Loucy (cell line): ENCODE measurements around the gene STOX2.

Experiments used
- H2AFZ ChIP-seq: fragments of 200-600 bp; sonication (generic); 2 replicates; pipeline ENCODE4 v1.6.0; 2016; ENCODE audit warnings: antibody characterized with exemption, mild to moderate bottlenecking, low read length, moderate library complexity
- H3F3A ChIP-seq: fragments of 200-600 bp; 2 replicates; pipeline ENCODE4 v1.6.0; 2016; ENCODE audit warnings: antibody characterized with exemption, low read depth, mild to moderate bottlenecking
- H3K27me3 ChIP-seq: fragments of 200-600 bp; sonication (generic); 2 replicates; pipeline ENCODE4 v1.6.1; 2014; ENCODE audit warnings: low read length, mild to moderate bottlenecking; ENCODE audit not compliant: insufficient read depth, poor library complexity, severe bottlenecking
- H3K36me3 ChIP-seq: fragments of 200-600 bp; sonication (generic); 2 replicates; pipeline ENCODE4 v1.6.1; 2016; ENCODE audit warnings: low read length; ENCODE audit not compliant: insufficient read depth
- H3K4me1 ChIP-seq: fragments of 200-600 bp; sonication (generic); 2 replicates; pipeline ENCODE4 v1.5.1; 2014; ENCODE audit warnings: low read length, mild to moderate bottlenecking; ENCODE audit not compliant: insufficient read depth, poor library complexity, severe bottlenecking
- H3K4me2 ChIP-seq: fragments of 200-600 bp; sonication (generic); 2 replicates; pipeline ENCODE4 v1.6.0; 2014; ENCODE audit warnings: antibody characterized with exemption, low read length, low read depth, mild to moderate bottlenecking; ENCODE audit not compliant: poor library complexity, severe bottlenecking
- H3K4me3 ChIP-seq: fragments of 200-600 bp; sonication (generic); 2 replicates; pipeline ENCODE4 v1.5.1; 2014; ENCODE audit warnings: low read length, mild to moderate bottlenecking, mixed read lengths; ENCODE audit not compliant: poor library complexity, severe bottlenecking
- H3K79me2 ChIP-seq: fragments of 200-600 bp; sonication (generic); 2 replicates; pipeline ENCODE4 v1.6.1; 2014; ENCODE audit warnings: low read length; ENCODE audit not compliant: insufficient read depth
- H3K9ac ChIP-seq: fragments of 200-600 bp; sonication (generic); 2 replicates; pipeline ENCODE4 v1.6.0; 2014; ENCODE audit warnings: mild to moderate bottlenecking, low read depth, low read length, moderate library complexity; ENCODE audit not compliant: poor library complexity, severe bottlenecking
- H3K9me2 ChIP-seq: fragments of 200-600 bp; sonication (generic); replicated peaks from 2 replicates; pipeline ENCODE4 v1.6.1; 2016; ENCODE audit warnings: low read depth, low read length, mixed read lengths
- H3K9me3 ChIP-seq: fragments of 200-600 bp; sonication (generic); 2 replicates; pipeline ENCODE4 v1.6.1; 2014; ENCODE audit warnings: mild to moderate bottlenecking, antibody characterized with exemption, low read length, low read depth; ENCODE audit not compliant: insufficient read depth
- H4K20me1 ChIP-seq: fragments of 200-600 bp; sonication (generic); 2 replicates; pipeline ENCODE4 v1.6.0; 2014; ENCODE audit warnings: antibody characterized with exemption, low read length, mild to moderate bottlenecking; ENCODE audit not compliant: insufficient read depth, poor library complexity, severe bottlenecking
- CTCF ChIP-seq: fragments of 200-600 bp; sonication (generic); conservative IDR thresholded peaks from 2 replicates; pipeline ENCODE4 v1.5.1; 2014; ENCODE audit warnings: mild to moderate bottlenecking, antibody characterized with exemption, low read length
- EZH2phosphoT487 ChIP-seq: fragments of 200-600 bp; IDR thresholded peaks from 2 replicates; pipeline ENCODE4 v1.6.1; 2018; ENCODE audit warnings: antibody characterized with exemption, mild to moderate bottlenecking, moderate library complexity, borderline replicate concordance

Gene STOX2

GRCh38 chr4:183926950-183927349, 21.8 kb downstream of the STOX2 start:
- H3K27me3 ChIP-seq: no peaks in the 10 kb centered on the region
- H2AFZ ChIP-seq: no peak overlapping the region
- no peak overlapping the region for H3K4me3 ChIP-seq
- TF ChIP-seq EZH2phosphoT487 (no peak), CTCF (no peak)
- H3K4me2 ChIP-seq: no peak overlapping the region
- no peaks in the 10 kb centered on the region for H3K79me2 ChIP-seq
- H3K9ac ChIP-seq: no peak overlapping the region
- no peaks in the 10 kb centered on the region for H3K4me1 ChIP-seq
- H3F3A ChIP-seq: no peaks in the 10 kb centered on the region
- H4K20me1 ChIP-seq: no peaks in the 10 kb centered on the region
- no peaks in the 10 kb centered on the region for H3K9me3 ChIP-seq
- H3K36me3 ChIP-seq: no peaks in the 10 kb centered on the region
- no peaks in the 10 kb centered on the region for H3K9me2 ChIP-seq

GRCh38 chr4:183932576-183932975, 27.5 kb downstream of the STOX2 start:
- Histone ChIP-seq H3K9me2 (no peaks in the 10 kb centered on the region), H3K79me2 (no peaks in the 10 kb centered on the region), H3K36me3 (no peaks in the 10 kb centered on the region), H3K9me3 (no peaks in the 10 kb centered on the region), H3K4me2 (no peak overlapping the region), H2AFZ (no peak overlapping the region), H3F3A (no peaks in the 10 kb centered on the region), H4K20me1 (no peaks in the 10 kb centered on the region), H3K27me3 (no peaks in the 10 kb centered on the region), H3K4me3 (no peak overlapping the region), H3K9ac (no peak overlapping the region), H3K4me1 (no peaks in the 10 kb centered on the region)
- TF ChIP-seq EZH2phosphoT487 (no peak), CTCF (no peak)

- H3K4me2 ChIP-seq: no peak overlapping the region
- no peaks in the 10 kb centered on the region for H3F3A ChIP-seq
- H4K20me1 ChIP-seq: no peaks in the 10 kb centered on the region
- no peaks in the 10 kb centered on the region for H3K36me3 ChIP-seq
- TF ChIP-seq EZH2phosphoT487: no peak
- TF ChIP-seq CTCF: no peak
- H2AFZ ChIP-seq: no peak overlapping the region
- no peaks in the 10 kb centered on the region for H3K79me2 ChIP-seq
- no peak overlapping the region for H3K9ac ChIP-seq
- no peaks in the 10 kb centered on the region for H3K9me3 ChIP-seq
- H3K4me3 ChIP-seq: no peak overlapping the region
- H3K9me2 ChIP-seq: no peaks in the 10 kb centered on the region
- no peaks in the 10 kb centered on the region for H3K27me3 ChIP-seq
- H3K4me1 ChIP-seq: no peaks in the 10 kb centered on the region
Measured at GRCh38 chr4:183934761-183935160, 29.7 kb downstream of the STOX2 start.
